Measurements from ENCODE around the gene CAMSAP1.

CAMSAP1 gene

DNA sequence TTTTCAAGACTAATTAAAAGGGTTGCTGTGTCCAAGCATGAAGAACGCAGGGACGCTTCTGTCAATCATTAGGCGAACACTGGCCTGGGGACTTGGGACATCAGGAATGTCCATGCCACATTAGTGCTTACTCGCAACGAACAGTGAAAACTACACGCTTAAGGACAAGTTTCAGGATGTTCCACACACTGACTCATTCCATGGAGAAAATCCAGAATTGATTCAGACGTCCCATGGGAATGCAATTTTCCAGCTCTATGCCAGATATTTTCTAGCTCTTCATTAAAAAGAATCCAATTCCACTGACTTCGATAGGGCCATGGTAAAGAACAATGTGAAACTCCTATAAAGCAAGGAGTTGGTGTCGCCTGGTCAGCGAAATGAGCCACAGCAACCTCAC, 98.2 kb downstream of the CAMSAP1 start:
- H3K4me3 ChIP-seq (ENCODE audit: control insufficient read depth, low read depth, low read length): no peak overlapping the region
- DNase-seq (ENCODE audit: low read depth): peak; percentile 5
- TF ChIP-seq, protein P1, sequence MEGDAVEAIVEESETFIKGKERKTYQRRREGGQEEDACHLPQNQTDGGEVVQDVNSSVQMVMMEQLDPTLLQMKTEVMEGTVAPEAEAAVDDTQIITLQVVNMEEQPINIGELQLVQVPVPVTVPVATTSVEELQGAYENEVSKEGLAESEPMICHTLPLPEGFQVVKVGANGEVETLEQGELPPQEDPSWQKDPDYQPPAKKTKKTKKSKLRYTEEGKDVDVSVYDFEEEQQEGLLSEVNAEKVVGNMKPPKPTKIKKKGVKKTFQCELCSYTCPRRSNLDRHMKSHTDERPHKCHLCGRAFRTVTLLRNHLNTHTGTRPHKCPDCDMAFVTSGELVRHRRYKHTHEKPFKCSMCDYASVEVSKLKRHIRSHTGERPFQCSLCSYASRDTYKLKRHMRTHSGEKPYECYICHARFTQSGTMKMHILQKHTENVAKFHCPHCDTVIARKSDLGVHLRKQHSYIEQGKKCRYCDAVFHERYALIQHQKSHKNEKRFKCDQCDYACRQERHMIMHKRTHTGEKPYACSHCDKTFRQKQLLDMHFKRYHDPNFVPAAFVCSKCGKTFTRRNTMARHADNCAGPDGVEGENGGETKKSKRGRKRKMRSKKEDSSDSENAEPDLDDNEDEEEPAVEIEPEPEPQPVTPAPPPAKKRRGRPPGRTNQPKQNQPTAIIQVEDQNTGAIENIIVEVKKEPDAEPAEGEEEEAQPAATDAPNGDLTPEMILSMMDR (IDR thresholded peaks at IDR 0.05; ENCODE audit: control insufficient read depth, insufficient read depth, low read depth, low read length, missing control alignments): no peak

DNA sequence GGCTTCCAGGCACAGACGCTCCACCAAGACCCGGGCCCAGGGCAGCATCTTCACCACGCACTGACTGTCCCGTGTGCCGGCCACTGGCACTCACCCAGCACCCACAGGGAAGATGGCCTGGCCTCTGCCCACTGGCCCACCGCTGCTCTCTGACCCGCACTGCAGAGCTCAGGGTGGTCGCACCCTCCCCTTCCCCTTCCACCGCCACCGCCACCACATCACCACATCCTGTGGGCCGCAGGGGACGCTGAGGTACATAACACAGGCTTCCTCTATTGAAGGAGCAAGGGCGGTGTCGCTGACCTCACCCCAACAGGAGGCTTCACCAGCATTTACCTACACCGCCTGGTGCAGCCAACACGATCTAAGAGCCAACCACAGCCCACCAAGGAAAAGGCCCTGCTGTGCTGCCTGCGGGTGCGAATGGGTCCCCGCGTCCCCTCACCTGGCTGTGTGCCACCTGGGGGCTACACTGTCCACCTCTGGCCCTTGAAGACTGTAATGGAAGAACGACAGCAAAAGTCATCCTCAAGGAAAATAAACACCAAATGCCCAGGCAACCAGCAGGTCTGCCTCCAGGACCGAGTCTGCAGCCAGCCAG, 101.8 kb downstream of the CAMSAP1 start:
- H3K4me3 ChIP-seq (ENCODE audit: control insufficient read depth, low read depth, low read length): no peak overlapping the region
- DNase-seq (ENCODE audit: low read depth): no peak
- TF ChIP-seq, protein P1 (IDR thresholded peaks at IDR 0.05; ENCODE audit: control insufficient read depth, insufficient read depth, low read depth, low read length, missing control alignments): no peak

DNA sequence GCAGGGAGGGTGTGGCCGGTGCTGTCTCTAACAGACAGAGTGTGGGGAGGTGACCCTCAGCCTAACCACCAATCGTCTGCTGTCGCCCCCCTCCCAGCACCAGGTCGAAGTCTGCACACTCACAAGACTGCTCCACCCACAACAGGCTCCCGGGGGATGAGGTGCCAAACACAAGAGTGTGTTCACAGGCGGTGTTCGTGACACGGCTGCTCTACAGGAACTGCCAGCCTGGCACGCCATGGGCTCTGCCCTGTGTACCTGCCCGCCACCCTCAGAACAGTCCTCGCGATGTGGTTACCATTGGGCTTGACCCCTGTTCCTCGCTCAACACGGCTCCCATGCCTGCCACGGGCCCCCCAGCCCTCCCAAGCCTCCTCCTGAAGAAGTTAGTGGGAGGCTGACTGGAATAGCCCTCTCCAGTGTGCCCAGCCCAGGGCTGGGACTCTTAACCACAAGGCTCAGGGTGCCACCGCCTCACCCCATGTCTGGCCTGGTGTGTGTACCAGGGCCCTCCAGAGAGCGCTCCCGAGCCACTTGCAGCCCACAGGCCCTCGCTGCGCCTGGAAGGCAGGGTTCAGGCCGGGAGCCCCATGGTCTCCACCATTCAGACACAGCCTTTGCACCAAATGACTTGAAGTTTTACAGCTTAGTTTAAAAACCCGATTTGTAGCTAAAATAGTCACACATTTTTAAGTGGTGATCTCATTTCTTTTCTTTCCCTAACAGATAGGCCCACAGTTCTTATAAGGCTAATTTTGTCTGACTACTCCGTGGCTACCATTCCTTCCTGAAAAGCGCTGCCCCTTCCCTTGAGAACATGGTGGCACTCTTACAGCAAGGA, 102.5 kb downstream of the CAMSAP1 start:
- H3K4me3 ChIP-seq (ENCODE audit: control insufficient read depth, low read depth, low read length): no peak overlapping the region
- TF ChIP-seq, protein P1 (IDR thresholded peaks at IDR 0.05; ENCODE audit: control insufficient read depth, insufficient read depth, low read depth, low read length, missing control alignments): no peak
- DNase-seq (ENCODE audit: low read depth): no peak

DNA sequence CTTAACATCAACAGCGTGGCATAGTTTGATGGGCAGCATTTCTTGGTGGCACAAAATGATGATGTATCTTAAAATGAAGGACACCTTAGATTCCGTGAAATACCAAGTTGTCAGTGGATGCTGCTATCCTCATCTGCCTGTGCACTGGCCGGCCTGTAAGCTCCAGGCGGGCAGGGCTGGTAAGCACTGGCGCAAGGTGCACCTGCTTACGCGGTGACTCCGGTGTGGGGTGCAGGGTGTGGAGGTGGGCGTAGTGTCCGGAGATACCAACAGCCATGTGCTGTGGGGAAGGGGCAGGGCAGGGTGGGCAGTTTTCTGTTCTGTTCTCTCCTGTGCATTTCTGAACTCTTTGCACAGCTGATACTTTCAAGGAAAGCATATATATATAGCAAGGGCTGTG, 103.9 kb downstream of the CAMSAP1 start:
- H3K4me3 ChIP-seq (ENCODE audit: control insufficient read depth, low read depth, low read length): no peak overlapping the region
- DNase-seq (ENCODE audit: low read depth): no peak
- TF ChIP-seq, protein P1 (IDR thresholded peaks at IDR 0.05; ENCODE audit: control insufficient read depth, insufficient read depth, low read depth, low read length, missing control alignments): no peak

DNA sequence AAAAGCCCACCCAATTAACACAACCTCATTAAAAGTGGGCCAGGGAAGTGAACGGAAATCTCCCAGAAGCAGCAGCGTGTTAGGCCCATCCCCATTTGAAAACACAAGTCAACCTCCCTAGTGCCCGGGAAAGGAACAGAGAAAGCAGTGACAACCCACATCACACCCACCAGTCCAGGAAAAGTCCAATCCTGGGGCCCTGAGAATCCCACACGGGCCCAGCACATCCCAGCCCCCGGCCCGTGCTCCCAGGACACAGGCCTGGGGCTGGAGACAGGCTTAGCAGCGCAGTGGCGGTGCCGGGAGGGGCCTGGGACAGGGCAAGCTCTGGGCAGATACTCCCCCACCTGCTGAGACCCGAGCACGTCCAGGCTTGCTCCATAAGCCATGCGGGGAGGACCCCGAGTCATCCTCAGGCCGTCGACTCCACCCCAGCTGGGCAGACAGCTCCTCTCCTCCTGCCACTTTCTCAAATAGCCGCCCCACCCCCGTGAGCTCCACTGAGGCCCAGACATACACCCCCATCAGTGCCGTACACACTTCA, 104.4 kb downstream of the CAMSAP1 start:
- TF ChIP-seq, protein P1 (IDR thresholded peaks at IDR 0.05; ENCODE audit: control insufficient read depth, insufficient read depth, low read depth, low read length, missing control alignments): no peak
- H3K4me3 ChIP-seq (ENCODE audit: control insufficient read depth, low read depth, low read length): no peak overlapping the region
- no peak for DNase-seq (ENCODE audit: low read depth)

DNA sequence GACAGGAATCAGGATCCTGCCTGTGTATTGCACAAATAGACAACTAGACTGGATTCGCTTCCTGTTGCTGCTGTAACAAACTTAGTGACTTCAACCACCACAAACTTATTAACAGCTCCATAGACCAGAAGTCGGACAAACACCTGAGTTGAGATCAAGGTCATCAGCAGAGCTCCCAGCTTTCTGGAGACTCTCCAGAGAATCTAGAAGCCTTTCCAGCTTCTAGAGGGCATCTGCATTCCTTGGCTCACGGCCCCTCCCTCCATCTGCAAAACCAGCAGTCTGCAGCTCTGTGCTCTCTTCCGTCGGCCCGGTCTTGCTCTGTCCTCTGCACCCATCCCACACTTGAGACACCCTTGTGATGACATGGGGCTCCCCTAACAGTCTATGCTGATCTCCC, 106.3 kb downstream of the CAMSAP1 start:
- DNase-seq (ENCODE audit: low read depth): no peak
- TF ChIP-seq, protein P1 (IDR thresholded peaks at IDR 0.05; ENCODE audit: control insufficient read depth, insufficient read depth, low read depth, low read length, missing control alignments): no peak
- H3K4me3 ChIP-seq (ENCODE audit: control insufficient read depth, low read depth, low read length): no peak overlapping the region
